Stimulated activated CD8-positive, alpha-beta memory T cell treated with anti-CD3 and anti-CD28 coated beads, Interleukin-7, amount 100 ng/mL, for 24 hours (primary cell): ENCODE results near the gene CYP26A1.

Source experiments
- DNase-seq: peaks from one replicate; pipeline ENCODE4 v3.0.0-alpha.2; 2020; ENCODE audit warnings: low read depth

CYP26A1 gene

DNA sequence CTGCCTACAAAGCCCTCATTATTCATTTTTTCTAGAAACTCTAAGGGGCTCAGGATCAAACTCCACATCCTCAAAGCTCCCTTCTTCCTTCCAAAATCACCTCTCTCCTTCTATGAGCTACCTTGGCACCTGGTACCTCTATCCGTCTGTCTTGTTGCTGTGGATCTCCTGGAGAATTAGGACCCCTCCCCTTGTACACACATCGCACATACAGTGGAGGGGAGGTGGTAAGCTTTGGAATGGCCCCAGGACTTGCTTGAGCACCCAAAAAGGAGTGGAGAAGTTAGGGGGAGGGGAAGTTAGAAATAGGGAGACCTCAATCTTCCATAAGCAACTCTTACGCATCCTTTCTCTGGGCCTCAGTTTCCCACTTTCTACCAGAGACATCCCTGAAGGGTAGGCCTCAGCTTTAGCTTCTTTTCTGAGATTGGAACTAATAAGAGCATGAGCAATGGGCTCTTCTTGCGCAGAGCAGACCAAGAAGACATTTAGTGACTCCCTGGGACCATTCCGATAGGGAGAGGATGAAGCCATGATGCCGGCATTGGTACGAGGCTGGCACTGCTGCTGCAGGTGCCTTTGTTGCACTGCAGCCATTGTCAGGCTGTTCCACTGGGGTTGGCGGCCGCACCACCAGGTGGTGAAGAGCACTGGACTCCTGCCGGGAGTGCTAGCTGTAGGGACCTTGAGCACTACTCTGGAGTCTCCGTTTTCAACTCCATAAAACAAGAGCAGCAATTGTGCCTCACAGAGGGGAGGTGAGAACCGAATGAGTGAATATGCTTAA, 8.6 kb upstream of the CYP26A1 start:
- no peak for DNase-seq

GRCh38 chr10:93065675-93066543, 7.8 kb upstream of the CYP26A1 start:
- no peak for DNase-seq

- DNase-seq, result no peak
Observed at GRCh38 chr10:93066544-93066913, 7.2 kb upstream of the CYP26A1 start.

GRCh38 chr10:93067443-93068365, 6.0 kb upstream of the CYP26A1 start:
- no peak for DNase-seq

DNA sequence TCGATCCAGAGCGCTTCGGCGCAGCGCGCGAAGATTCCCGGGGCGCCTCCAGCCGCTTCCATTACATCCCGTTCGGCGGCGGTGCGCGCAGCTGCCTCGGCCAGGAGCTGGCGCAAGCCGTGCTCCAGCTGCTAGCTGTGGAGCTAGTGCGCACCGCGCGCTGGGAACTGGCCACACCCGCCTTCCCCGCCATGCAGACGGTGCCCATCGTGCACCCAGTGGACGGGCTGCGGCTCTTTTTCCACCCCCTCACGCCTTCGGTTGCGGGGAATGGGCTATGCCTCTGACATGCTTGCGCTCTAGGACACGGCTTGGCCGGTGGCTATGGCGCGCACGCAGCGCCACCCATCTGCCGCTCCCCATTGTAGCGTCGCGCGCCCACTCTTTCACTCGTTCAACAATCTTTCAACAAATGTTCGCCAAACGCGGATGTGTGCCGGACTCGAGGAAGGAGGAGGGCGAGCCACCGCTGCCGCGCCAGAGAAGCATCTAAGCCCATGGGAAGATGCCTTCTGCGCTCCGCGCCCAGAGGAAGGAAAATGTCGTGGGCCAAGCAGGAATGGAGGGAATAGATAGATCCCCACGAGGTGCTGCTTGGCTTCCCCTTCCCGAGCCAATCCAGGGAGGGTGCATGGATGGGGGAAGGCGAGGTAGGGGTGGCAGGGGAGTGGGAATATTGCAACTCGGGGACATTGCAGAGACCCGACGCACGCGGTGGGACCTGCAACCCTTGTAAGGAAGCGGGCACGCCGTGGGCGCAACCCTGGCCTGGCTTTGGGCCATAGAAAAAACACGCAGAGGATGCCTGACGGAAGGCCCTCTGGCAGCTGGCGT, 5.1 kb upstream of the CYP26A1 start:
- no peak for DNase-seq

DNA sequence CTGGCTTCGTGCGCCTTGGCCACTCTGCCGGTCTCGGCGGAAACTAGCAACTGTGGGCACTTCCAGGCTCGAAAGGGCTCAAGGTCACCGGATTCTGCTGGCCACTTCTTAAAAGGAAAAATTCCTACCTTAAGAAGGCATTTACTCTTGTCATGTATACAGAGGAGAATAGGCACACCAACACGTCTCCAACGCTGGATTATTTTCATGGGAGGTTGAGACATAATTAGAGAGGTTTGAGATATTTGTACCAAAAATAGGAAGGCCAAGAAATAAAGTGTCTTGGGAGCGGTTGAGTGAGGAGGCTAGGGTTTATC, 4.5 kb upstream of the CYP26A1 start:
- no peak for DNase-seq

DNA sequence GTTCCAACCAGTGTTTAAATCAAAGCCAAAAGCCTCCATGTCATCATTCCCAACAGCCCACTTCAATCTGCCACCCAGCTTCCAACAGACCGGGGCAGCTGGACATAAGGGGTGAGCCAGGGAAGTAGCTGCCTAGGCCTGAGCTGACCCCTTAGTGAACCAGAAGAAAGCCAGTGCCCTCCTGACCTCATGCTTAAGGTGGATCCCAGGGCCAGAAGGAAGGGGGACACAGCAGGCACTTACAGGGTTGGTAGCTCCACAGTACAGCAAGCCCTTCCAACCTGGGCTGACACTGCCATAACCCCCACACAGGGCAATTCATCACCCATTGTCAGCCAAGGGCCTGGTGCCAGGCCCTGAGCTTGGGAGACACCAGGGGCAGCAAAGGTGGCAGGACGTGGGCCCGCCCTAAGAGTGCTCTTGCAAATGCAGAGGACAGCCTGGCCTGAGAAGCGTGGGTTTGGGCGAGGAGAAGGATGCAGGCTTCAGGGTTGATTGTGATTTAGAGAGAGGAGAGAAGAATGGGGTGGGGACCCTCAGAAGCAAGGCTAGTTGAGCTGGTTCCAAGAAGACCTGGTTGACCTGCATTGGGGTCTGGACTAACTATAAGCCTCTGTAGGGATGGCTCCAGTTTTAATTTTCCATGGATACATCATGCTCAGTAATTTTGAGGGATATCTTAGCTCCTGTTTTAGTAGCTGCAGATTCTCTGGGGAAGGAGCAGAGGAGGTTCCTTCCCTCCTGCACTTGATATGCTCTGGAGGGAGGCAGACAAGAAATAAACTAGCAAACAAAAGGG, 3.1 kb upstream of the CYP26A1 start:
- no peak for DNase-seq

GRCh38 chr10:93071177-93071472, 2.6 kb upstream of the CYP26A1 start:
- DNase-seq, result no peak

GRCh38 chr10:93071674-93072224, 1.9 kb upstream of the CYP26A1 start:
- no peak for DNase-seq

- no peak for DNase-seq
Observed at GRCh38 chr10:93072225-93072712, 1.4 kb upstream of the CYP26A1 start.

GRCh38 chr10:93072713-93073538, 767 bp upstream of the CYP26A1 start:
- DNase-seq, result no peak

- no peak for DNase-seq
Observed at GRCh38 chr10:93074147-93074596, 479 bp downstream of the CYP26A1 start.

DNA sequence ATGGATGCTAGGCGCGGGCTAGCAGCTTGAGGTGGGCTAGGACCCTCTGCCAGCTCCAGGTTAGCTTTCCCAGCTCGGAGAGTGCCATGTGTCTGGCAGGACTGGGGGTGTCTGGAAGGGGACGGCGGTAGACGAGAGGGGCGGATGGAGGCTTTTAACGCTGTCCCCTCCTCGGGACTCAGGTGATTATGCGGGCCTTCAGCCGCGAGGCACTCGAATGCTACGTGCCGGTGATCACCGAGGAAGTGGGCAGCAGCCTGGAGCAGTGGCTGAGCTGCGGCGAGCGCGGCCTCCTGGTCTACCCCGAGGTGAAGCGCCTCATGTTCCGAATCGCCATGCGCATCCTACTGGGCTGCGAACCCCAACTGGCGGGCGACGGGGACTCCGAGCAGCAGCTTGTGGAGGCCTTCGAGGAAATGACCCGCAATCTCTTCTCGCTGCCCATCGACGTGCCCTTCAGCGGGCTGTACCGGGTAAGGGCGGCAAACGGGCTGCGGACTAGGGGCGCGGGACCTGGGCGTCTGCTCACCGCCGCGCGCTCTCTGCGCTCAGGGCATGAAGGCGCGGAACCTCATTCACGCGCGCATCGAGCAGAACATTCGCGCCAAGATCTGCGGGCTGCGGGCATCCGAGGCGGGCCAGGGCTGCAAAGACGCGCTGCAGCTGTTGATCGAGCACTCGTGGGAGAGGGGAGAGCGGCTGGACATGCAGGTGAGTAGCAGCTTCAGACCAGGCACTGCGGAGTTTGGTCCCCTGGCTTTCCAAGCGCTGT, 1.1 kb downstream of the CYP26A1 start:
- no peak for DNase-seq

GRCh38 chr10:93075369-93076221, 1.9 kb downstream of the CYP26A1 start:
- no peak for DNase-seq

DNA sequence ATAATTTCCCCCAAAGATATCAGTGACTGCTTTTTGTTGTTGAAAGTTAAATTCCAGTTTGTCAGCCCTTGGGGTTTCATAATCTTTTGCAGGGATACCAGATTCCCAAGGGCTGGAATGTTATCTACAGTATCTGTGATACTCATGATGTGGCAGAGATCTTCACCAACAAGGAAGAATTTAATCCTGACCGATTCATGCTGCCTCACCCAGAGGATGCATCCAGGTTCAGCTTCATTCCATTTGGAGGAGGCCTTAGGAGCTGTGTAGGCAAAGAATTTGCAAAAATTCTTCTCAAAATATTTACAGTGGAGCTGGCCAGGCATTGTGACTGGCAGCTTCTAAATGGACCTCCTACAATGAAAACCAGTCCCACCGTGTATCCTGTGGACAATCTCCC, 3.2 kb downstream of the CYP26A1 start:
- DNase-seq, result no peak

DNA sequence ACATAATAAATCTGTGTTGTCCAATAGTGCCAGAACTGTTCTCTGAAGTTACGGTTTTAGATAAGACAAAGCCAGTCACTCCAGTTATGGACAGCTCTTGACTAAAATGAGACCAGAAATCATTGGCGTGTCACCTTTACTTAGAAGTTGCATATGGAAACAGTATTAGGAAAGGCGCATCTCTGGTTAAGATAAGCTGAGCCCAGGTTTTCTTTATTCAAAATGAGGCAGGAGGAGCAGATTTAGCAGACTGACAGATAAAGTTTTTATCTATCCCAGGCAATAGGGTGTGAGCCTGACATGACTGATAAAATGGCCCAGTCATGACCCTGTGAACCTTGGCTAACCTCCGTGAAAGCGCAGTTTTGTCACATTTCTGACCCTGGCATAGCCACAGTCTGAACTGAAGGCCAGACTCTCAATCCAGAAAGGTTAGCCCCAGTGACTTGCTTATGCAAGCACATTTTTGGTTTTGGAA, 4.2 kb downstream of the CYP26A1 start:
- no peak for DNase-seq

DNA sequence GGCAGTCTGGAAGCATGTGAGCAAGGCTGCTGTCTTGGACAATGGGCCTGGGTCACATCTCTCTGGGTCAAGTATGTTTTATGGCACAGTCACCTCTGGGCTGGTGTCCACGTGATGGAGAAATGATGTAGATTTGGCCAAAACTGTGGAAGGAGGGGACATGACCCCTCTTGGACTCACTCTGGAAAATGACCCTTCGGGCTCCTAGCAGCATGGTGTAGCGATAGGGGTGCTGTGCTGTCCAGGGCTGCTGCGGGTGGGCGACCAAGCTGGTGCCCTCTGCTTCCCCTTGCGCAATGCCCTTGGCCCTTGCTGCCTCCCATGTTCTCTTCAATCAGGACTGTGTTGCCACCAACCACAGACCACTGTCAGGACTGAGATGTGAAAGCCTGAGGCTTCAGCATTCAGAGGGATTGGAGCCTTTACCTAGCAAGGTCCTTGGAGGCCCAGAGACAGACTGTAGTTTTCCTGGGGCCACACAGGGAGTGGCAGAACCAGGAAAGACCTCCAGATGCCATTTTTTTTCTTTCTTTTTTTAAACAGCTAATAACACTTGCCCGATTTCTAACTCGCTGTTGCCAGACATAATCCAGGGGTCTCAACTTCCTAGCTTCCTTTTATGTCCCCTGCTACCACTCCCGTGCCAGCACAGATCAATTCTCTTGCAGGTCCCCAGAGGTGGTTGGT, 6.1 kb downstream of the CYP26A1 start:
- no peak for DNase-seq
